ENCODE results near the gene BBS2.

The BBS2 gene

GRCh38 chr16:56512025-56512424 lies 7.8 kb downstream of the BBS2 start:
- TF ChIP-seq GATA3 (IDR thresholded peaks at IDR 0.05; ENCODE audit: low read depth, low read length) = no peak
- TF ChIP-seq GATA2 (IDR thresholded peaks at IDR 0.05; ENCODE audit: low read depth, low read length) = no peak

GRCh38 chr16:56510544-56510943 lies 9.3 kb downstream of the BBS2 start:
- no peak for TF ChIP-seq GATA2 (IDR thresholded peaks at IDR 0.05; ENCODE audit: low read depth, low read length)
- TF ChIP-seq GATA3 (IDR thresholded peaks at IDR 0.05; ENCODE audit: low read depth, low read length) = no peak

GRCh38 chr16:56506941-56507340 lies 12.9 kb downstream of the BBS2 start:
- TF ChIP-seq GATA2 (IDR thresholded peaks at IDR 0.05; ENCODE audit: low read depth, low read length) (no peak), GATA3 (IDR thresholded peaks at IDR 0.05; ENCODE audit: low read depth, low read length) (no peak)

- TF ChIP-seq GATA3 (IDR thresholded peaks at IDR 0.05; ENCODE audit: low read depth, low read length) = no peak
- TF ChIP-seq GATA2 (IDR thresholded peaks at IDR 0.05; ENCODE audit: low read depth, low read length) = no peak
These were observed 14.6 kb downstream of the BBS2 start for GRCh38 chr16:56505181-56505580.

- TF ChIP-seq GATA2 (IDR thresholded peaks at IDR 0.05; ENCODE audit: low read depth, low read length) = no peak
- no peak for TF ChIP-seq GATA3 (IDR thresholded peaks at IDR 0.05; ENCODE audit: low read depth, low read length)
These were observed 26.0 kb downstream of the BBS2 start for GRCh38 chr16:56493815-56494214.

GRCh38 chr16:56493126-56493525 lies 26.7 kb downstream of the BBS2 start:
- TF ChIP-seq GATA2 (IDR thresholded peaks at IDR 0.05; ENCODE audit: low read depth, low read length) (no peak), GATA3 (IDR thresholded peaks at IDR 0.05; ENCODE audit: low read depth, low read length) (no peak)

- TF ChIP-seq GATA3 (IDR thresholded peaks at IDR 0.05; ENCODE audit: low read depth, low read length) (no peak), GATA2 (IDR thresholded peaks at IDR 0.05; ENCODE audit: low read depth, low read length) (no peak)
These were observed 28.1 kb downstream of the BBS2 start for GRCh38 chr16:56491657-56492261.

GRCh38 chr16:56488035-56488434 lies 31.8 kb downstream of the BBS2 start:
- TF ChIP-seq GATA2 (IDR thresholded peaks at IDR 0.05; ENCODE audit: low read depth, low read length) = no peak
- no peak for TF ChIP-seq GATA3 (IDR thresholded peaks at IDR 0.05; ENCODE audit: low read depth, low read length)

- TF ChIP-seq GATA3 (IDR thresholded peaks at IDR 0.05; ENCODE audit: low read depth, low read length) (no peak), GATA2 (IDR thresholded peaks at IDR 0.05; ENCODE audit: low read depth, low read length) (no peak)
These were observed 36.4 kb downstream of the BBS2 start for GRCh38 chr16:56483394-56483793.

GRCh38 chr16:56482683-56483236 lies 37.1 kb downstream of the BBS2 start:
- no peak for TF ChIP-seq GATA2 (IDR thresholded peaks at IDR 0.05; ENCODE audit: low read depth, low read length)
- no peak for TF ChIP-seq GATA3 (IDR thresholded peaks at IDR 0.05; ENCODE audit: low read depth, low read length)

- no peak for TF ChIP-seq GATA2 (IDR thresholded peaks at IDR 0.05; ENCODE audit: low read depth, low read length)
- TF ChIP-seq GATA3 (IDR thresholded peaks at IDR 0.05; ENCODE audit: low read depth, low read length) = no peak
These were observed 38.2 kb downstream of the BBS2 start for GRCh38 chr16:56481468-56482122.

GRCh38 chr16:56480776-56481467 lies 38.9 kb downstream of the BBS2 start:
- TF ChIP-seq GATA2 (IDR thresholded peaks at IDR 0.05; ENCODE audit: low read depth, low read length) (no peak), GATA3 (IDR thresholded peaks at IDR 0.05; ENCODE audit: low read depth, low read length) (no peak)

GRCh38 chr16:56479469-56479868 lies 40.4 kb downstream of the BBS2 start:
- no peak for TF ChIP-seq GATA2 (IDR thresholded peaks at IDR 0.05; ENCODE audit: low read depth, low read length)
- TF ChIP-seq GATA3 (IDR thresholded peaks at IDR 0.05; ENCODE audit: low read depth, low read length) = no peak

GRCh38 chr16:56478281-56479049 lies 41.4 kb downstream of the BBS2 start:
- TF ChIP-seq GATA2 (IDR thresholded peaks at IDR 0.05; ENCODE audit: low read depth, low read length) (no peak), GATA3 (IDR thresholded peaks at IDR 0.05; ENCODE audit: low read depth, low read length) (no peak)
